Loucy (cell line): Measurements from ENCODE around the gene CST4.
"Not testable (repeated sequence)": the region's sequence is repeated elsewhere in the genome, so short reads cannot be mapped to it uniquely, and the experiment has no call there.

Source experiments
- H2AFZ ChIP-seq: fragments of 200-600 bp; sonication (generic); 2 replicates; pipeline ENCODE4 v1.6.0; 2016; ENCODE audit warnings: antibody characterized with exemption, mild to moderate bottlenecking, low read length, moderate library complexity
- H3F3A ChIP-seq: fragments of 200-600 bp; 2 replicates; pipeline ENCODE4 v1.6.0; 2016; ENCODE audit warnings: antibody characterized with exemption, low read depth, mild to moderate bottlenecking
- H3K27me3 ChIP-seq: fragments of 200-600 bp; sonication (generic); 2 replicates; pipeline ENCODE4 v1.6.1; 2014; ENCODE audit warnings: low read length, mild to moderate bottlenecking; ENCODE audit not compliant: insufficient read depth, poor library complexity, severe bottlenecking
- H3K36me3 ChIP-seq: fragments of 200-600 bp; sonication (generic); 2 replicates; pipeline ENCODE4 v1.6.1; 2016; ENCODE audit warnings: low read length; ENCODE audit not compliant: insufficient read depth
- H3K4me1 ChIP-seq: fragments of 200-600 bp; sonication (generic); 2 replicates; pipeline ENCODE4 v1.5.1; 2014; ENCODE audit warnings: low read length, mild to moderate bottlenecking; ENCODE audit not compliant: insufficient read depth, poor library complexity, severe bottlenecking
- H3K4me2 ChIP-seq: fragments of 200-600 bp; sonication (generic); 2 replicates; pipeline ENCODE4 v1.6.0; 2014; ENCODE audit warnings: antibody characterized with exemption, low read length, low read depth, mild to moderate bottlenecking; ENCODE audit not compliant: poor library complexity, severe bottlenecking
- H3K4me3 ChIP-seq: fragments of 200-600 bp; sonication (generic); 2 replicates; pipeline ENCODE4 v1.5.1; 2014; ENCODE audit warnings: low read length, mild to moderate bottlenecking, mixed read lengths; ENCODE audit not compliant: poor library complexity, severe bottlenecking
- H3K79me2 ChIP-seq: fragments of 200-600 bp; sonication (generic); 2 replicates; pipeline ENCODE4 v1.6.1; 2014; ENCODE audit warnings: low read length; ENCODE audit not compliant: insufficient read depth
- H3K9ac ChIP-seq: fragments of 200-600 bp; sonication (generic); 2 replicates; pipeline ENCODE4 v1.6.0; 2014; ENCODE audit warnings: mild to moderate bottlenecking, low read depth, low read length, moderate library complexity; ENCODE audit not compliant: poor library complexity, severe bottlenecking
- H3K9me2 ChIP-seq: fragments of 200-600 bp; sonication (generic); replicated peaks from 2 replicates; pipeline ENCODE4 v1.6.1; 2016; ENCODE audit warnings: low read depth, low read length, mixed read lengths
- H3K9me3 ChIP-seq: fragments of 200-600 bp; sonication (generic); 2 replicates; pipeline ENCODE4 v1.6.1; 2014; ENCODE audit warnings: mild to moderate bottlenecking, antibody characterized with exemption, low read length, low read depth; ENCODE audit not compliant: insufficient read depth
- H4K20me1 ChIP-seq: fragments of 200-600 bp; sonication (generic); 2 replicates; pipeline ENCODE4 v1.6.0; 2014; ENCODE audit warnings: antibody characterized with exemption, low read length, mild to moderate bottlenecking; ENCODE audit not compliant: insufficient read depth, poor library complexity, severe bottlenecking
- CTCF ChIP-seq: fragments of 200-600 bp; sonication (generic); conservative IDR thresholded peaks from 2 replicates; pipeline ENCODE4 v1.5.1; 2014; ENCODE audit warnings: mild to moderate bottlenecking, antibody characterized with exemption, low read length
- EZH2phosphoT487 ChIP-seq: fragments of 200-600 bp; IDR thresholded peaks from 2 replicates; pipeline ENCODE4 v1.6.1; 2018; ENCODE audit warnings: antibody characterized with exemption, mild to moderate bottlenecking, moderate library complexity, borderline replicate concordance

The CST4 gene

GRCh38 chr20:23637282-23638221 lies 51.3 kb downstream of the CST4 start, which contains the start of gene CST3:
Gene CST3 (minus strand): TSS chr20:23637955. CDS start chr20:23637862, 93 bp downstream.
- H3F3A ChIP-seq, result no peaks in the 10 kb centered on the region
- no peaks in the 10 kb centered on the region; the same call in 1 of the 2 replicates for H3K79me2 ChIP-seq
- no peaks in the 10 kb centered on the region for H4K20me1 ChIP-seq
- H3K9me3 ChIP-seq, result no peaks in the 10 kb centered on the region
- H3K4me1 ChIP-seq, result peaks cover 29% of the 10 kb centered on the region
- no peaks in the 10 kb centered on the region for H3K27me3 ChIP-seq
- peak within 1 kb of the TSS; percentile 74 for H3K4me2 ChIP-seq
- H2AFZ ChIP-seq, result peak within 1 kb of the TSS; percentile 93
- peak within 1 kb of the TSS; percentile 88 for H3K9ac ChIP-seq
- H3K9me2 ChIP-seq, result no peaks in the 10 kb centered on the region
- no peaks in the 10 kb centered on the region for H3K36me3 ChIP-seq
- H3K4me3 ChIP-seq, result peak within 1 kb of the TSS; percentile 85
- TF ChIP-seq EZH2phosphoT487 (no peak), CTCF (no peak)

GRCh38 chr20:23636908-23637281 lies 51.9 kb downstream of the CST4 start:
- H3K4me1 ChIP-seq, result peaks cover 29% of the 10 kb centered on the region
- no peaks in the 10 kb centered on the region; the same call in 1 of the 2 replicates for H3K79me2 ChIP-seq
- H3F3A ChIP-seq, result no peaks in the 10 kb centered on the region
- TF ChIP-seq EZH2phosphoT487 (no peak), CTCF (no peak)
- no peaks in the 10 kb centered on the region for H3K27me3 ChIP-seq
- H4K20me1 ChIP-seq, result no peaks in the 10 kb centered on the region
- no peak overlapping the region for H2AFZ ChIP-seq
- peak overlapping the region; percentile 74 for H3K4me2 ChIP-seq
- H3K9me3 ChIP-seq, result no peaks in the 10 kb centered on the region
- no peaks in the 10 kb centered on the region for H3K36me3 ChIP-seq
- peak overlapping the region; percentile 88 for H3K9ac ChIP-seq
- H3K4me3 ChIP-seq, result peak overlapping the region; percentile 85
- H3K9me2 ChIP-seq, result no peaks in the 10 kb centered on the region

- Histone ChIP-seq H4K20me1 (no peaks in the 10 kb centered on the region), H3F3A (no peaks in the 10 kb centered on the region), H2AFZ (no peak overlapping the region), H3K4me1 (peaks cover 29% of the 10 kb centered on the region), H3K9me2 (no peaks in the 10 kb centered on the region), H3K27me3 (no peaks in the 10 kb centered on the region), H3K9me3 (no peaks in the 10 kb centered on the region), H3K4me2 (peak overlapping the region; percentile 74), H3K36me3 (no peaks in the 10 kb centered on the region), H3K4me3 (peak overlapping the region; percentile 85), H3K9ac (peak overlapping the region; percentile 88), H3K79me2 (no peaks in the 10 kb centered on the region; the same call in 1 of the 2 replicates)
- TF ChIP-seq EZH2phosphoT487, result no peak
Observed at GRCh38 chr20:23636182-23636907, 52.5 kb downstream of the CST4 start.

- H3K9me3 ChIP-seq, H3K9me2 ChIP-seq, H4K20me1 ChIP-seq, H3K36me3 ChIP-seq, H3K79me2 ChIP-seq, H3K27me3 ChIP-seq, H3F3A ChIP-seq, H3K4me3 ChIP-seq, H2AFZ ChIP-seq: not testable (repeated sequence)
- Histone ChIP-seq H3K4me2 (peak overlapping the region; percentile 74), H3K9ac (peak overlapping the region; percentile 88), H3K4me1 (peaks cover 25% of the 10 kb centered on the region)
Observed at GRCh38 chr20:23635768-23636090, 53.1 kb downstream of the CST4 start.
